ENCODE data around the gene KY. TPM values are rescaled to one million over a fixed set of nuclear protein-coding genes. Genes with fewer than 3 reads are reported as not detected.

The KY gene
- total and polyA plus RNA-seq, 9 donors: 34.2 to 81.8 (median 51.1) TPM

DNA sequence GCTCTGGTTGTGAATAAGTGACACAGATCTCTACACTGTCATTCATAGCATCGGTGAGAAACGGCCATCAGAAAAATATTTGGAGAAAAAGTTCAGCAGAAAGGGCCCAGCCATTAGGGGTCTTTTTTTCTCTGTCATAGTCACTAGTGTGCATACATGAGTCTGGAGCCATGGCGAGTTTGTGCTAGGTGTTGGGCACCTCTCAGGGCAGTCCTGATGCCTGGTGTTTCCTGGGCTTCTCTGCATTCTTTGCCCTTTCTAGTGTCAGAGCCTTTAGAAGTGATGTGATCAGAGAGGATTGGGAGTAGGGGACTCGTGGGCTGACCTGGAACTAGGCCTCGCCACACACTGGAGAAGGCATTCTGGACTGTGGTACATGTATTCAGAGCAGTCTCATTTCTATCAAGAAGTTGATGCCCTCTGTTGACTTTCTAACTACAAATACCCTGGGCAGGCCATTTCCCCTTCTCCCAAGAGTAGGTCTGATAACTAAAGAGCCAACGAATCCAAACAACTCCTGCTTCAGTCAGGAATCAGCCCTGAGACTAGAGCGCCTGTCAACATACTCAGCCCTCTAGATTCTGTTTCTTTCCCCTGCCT lies 1.6 kb downstream of the KY start:
- Histone ChIP-seq H3K27me3 (ENCODE audit: control insufficient read depth, insufficient read depth, low read length) (peaks cover 25% of the 10 kb centered on the region), H3K9me3 (replicated peaks; ENCODE audit: control insufficient read depth, low read depth, low read length) (no peaks in the 10 kb centered on the region), H3K4me3 (ENCODE audit: low read length) (peak overlapping the region; percentile 52), H3K27ac (ENCODE audit: low read length) (peak overlapping the region; percentile 56), H3K4me1 (ENCODE audit: control insufficient read depth, insufficient read depth, low read length) (peaks cover 58% of the 10 kb centered on the region), H3K36me3 (ENCODE audit: control insufficient read depth, insufficient read depth, low read length) (peaks cover 8% of the 10 kb centered on the region)
- WGBS (ENCODE audit: insufficient coverage): 73% methylated on average over 2 of the region's 7 CpGs
- no peak for DNase-seq

DNA sequence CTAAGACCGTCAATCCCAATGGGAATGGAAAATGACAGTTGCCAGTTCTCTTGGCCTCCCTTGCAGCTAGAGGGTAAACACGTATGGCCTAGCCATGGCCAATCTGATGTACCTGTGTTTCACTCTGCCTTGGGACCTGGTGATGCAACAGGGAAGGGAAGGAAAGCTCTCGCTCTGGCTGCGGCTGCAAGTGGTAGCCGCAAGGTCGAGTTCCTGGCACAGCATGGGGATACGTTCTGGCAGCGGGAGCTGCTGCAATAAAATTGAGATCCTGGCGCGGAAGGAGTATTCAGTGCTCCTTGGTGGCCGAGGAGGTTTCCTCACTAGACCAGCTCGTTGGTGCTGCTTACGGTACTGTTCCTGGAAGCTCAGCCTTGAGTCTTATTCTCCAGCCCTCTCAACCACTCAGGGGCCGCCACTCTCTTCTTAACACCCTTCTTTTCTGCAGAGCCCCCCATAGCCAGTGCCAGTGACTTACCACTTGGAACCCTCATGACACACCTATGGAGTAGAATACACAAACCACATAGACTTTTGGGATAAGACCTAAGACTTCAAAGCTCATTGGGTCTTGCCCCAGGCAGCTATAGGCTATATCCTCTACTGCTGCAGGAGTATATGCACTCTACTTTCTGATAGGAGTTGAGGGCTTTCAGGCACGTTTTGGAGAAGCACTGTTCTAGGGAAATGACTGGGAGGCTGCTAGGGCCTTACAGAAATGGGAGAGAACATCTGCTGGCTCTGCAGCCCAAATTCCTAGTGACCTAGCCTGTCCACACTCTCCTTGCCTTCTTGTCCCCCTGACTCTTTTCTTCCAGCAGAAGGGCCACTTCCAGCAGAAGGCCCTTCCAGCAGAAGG lies 2.7 kb downstream of the KY start:
- Histone ChIP-seq H3K4me1 (ENCODE audit: control insufficient read depth, insufficient read depth, low read length) (peaks cover 68% of the 10 kb centered on the region), H3K4me3 (ENCODE audit: low read length) (no peak overlapping the region), H3K27ac (ENCODE audit: low read length) (no peak overlapping the region), H3K27me3 (ENCODE audit: control insufficient read depth, insufficient read depth, low read length) (peaks cover 25% of the 10 kb centered on the region), H3K36me3 (ENCODE audit: control insufficient read depth, insufficient read depth, low read length) (peaks cover 12% of the 10 kb centered on the region), H3K9me3 (replicated peaks; ENCODE audit: control insufficient read depth, low read depth, low read length) (no peaks in the 10 kb centered on the region)
- WGBS (ENCODE audit: insufficient coverage): 81% methylated on average over 15 of the region's 15 CpGs
- DNase-seq: no peak

DNA sequence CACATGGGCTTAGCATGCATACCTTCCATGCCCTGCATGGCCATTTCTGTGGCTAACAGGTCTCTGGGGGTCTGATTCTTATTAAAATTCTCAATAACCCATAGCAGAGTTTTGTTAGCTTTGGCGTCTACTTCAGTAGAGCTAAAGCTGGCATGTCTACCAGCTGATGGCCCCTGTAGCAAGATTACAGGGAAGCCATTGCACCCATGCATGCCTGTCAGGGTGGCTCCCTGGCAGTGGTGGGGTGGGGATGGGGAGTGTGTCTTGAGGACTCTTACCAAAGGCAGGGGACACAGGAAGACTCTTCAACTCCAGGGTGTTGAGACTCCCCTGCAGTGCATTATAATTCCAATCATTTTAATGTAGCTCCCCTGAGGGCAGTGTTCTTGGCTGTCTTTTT lies 4.7 kb downstream of the KY start:
- no peak for DNase-seq
- no CpG with 5 or more reads among the region's 1 CpG for WGBS (ENCODE audit: insufficient coverage)
- Histone ChIP-seq H3K27me3 (ENCODE audit: control insufficient read depth, insufficient read depth, low read length) (peaks cover 16% of the 10 kb centered on the region), H3K9me3 (replicated peaks; ENCODE audit: control insufficient read depth, low read depth, low read length) (no peaks in the 10 kb centered on the region), H3K4me1 (ENCODE audit: control insufficient read depth, insufficient read depth, low read length) (peaks cover 65% of the 10 kb centered on the region), H3K36me3 (ENCODE audit: control insufficient read depth, insufficient read depth, low read length) (peaks cover 15% of the 10 kb centered on the region), H3K4me3 (ENCODE audit: low read length) (no peak overlapping the region), H3K27ac (ENCODE audit: low read length) (no peak overlapping the region)

DNA sequence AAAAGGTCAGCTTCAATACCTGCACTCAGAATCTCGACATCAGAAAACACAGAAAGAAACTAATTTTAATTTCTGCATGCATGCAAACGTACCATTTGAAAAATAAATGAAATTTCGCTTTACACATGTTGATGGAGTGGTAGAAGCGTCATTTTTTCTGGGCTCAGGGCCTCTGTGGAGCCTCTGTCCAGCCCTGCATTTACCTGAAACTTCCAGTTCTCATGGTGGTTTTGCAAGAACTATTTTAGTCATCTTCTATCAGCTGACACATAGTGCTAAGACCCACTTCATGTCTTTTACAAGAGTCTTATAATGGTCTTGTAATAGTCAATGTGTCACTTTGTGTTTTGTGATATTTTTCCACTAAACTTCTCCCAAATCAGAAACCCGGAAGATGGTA lies 5.3 kb downstream of the KY start:
- Histone ChIP-seq H3K4me3 (ENCODE audit: low read length) (no peak overlapping the region), H3K36me3 (ENCODE audit: control insufficient read depth, insufficient read depth, low read length) (peaks cover 15% of the 10 kb centered on the region), H3K4me1 (ENCODE audit: control insufficient read depth, insufficient read depth, low read length) (peaks cover 64% of the 10 kb centered on the region), H3K27ac (ENCODE audit: low read length) (peak overlapping the region; percentile 74), H3K27me3 (ENCODE audit: control insufficient read depth, insufficient read depth, low read length) (peaks cover 11% of the 10 kb centered on the region), H3K9me3 (replicated peaks; ENCODE audit: control insufficient read depth, low read depth, low read length) (no peaks in the 10 kb centered on the region)
- WGBS (ENCODE audit: insufficient coverage): no CpG with 5 or more reads among the region's 5 CpGs
- DNase-seq: no peak

DNA sequence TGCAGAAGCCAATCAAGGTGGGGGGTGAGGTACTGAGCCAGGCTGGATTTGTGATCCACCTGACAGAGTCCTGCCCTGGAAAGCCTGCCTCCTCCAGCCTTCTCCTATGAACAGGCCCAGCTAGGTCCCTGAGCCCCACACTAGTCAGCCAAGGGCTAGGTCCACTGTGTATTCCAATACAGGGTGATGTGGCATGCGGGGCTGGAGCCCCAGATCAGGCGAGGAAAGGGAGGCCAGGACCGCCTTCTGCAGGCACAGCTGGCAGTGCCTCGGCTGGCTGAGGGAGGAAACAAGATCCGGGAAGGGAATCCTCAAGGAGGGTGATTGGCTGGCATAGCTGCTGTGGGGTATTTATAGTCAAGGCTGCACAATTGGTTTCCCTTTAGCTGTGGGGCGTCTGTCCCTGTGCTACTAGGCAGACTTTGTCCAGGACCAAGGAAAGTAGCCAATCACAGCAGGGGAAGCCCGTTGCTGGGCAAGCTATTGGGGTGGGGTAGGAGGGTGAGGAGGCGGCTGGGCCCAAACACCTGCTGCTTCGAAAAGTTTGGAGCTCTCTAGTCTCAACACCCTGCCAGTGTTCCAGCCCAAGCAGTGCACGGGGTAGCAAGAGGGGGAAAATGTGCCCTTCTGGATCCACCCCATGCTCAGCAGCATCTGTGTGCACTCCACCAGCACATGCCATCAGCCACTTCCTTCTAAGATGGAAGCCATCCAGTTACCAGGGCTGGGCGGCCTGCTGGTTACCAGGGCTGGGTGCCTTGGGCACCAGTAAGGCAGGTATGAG lies 5.9 kb downstream of the KY start:
- Histone ChIP-seq H3K4me1 (ENCODE audit: control insufficient read depth, insufficient read depth, low read length) (peaks cover 60% of the 10 kb centered on the region), H3K4me3 (ENCODE audit: low read length) (no peak overlapping the region), H3K36me3 (ENCODE audit: control insufficient read depth, insufficient read depth, low read length) (peaks cover 15% of the 10 kb centered on the region), H3K9me3 (replicated peaks; ENCODE audit: control insufficient read depth, low read depth, low read length) (no peaks in the 10 kb centered on the region), H3K27ac (ENCODE audit: low read length) (peak overlapping the region; percentile 86), H3K27me3 (ENCODE audit: control insufficient read depth, insufficient read depth, low read length) (peaks cover 7% of the 10 kb centered on the region)
- DNase-seq: peak; percentile 92
- WGBS (ENCODE audit: insufficient coverage): 39% methylated on average over 8 of the region's 11 CpGs

DNA sequence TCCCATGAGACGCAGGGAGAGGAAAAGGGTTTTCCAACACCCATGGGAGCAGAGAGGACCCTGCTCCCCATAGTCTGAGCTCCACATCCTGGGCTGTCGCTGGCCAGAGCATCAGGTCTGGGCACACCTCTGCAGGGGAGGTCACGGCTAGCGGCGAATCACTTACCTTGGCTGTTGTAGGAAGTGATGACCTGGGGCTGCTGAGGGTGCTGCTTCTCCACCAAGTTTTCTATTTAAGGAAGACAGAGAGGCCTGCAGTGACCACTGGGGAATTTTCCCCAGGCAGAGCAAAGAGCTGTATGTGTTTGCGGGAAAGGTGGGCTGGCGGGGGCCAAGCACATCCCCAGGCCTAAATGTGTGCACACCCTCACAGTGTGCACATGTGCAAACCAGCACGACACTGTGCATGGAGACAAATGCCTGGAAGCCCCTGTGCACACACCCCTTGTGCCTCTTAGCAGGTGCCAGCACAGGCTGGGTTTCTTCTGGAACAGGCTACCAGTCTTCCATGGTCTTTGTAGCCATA lies 7.6 kb downstream of the KY start:
- H3K4me1 ChIP-seq (ENCODE audit: control insufficient read depth, insufficient read depth, low read length): peaks cover 57% of the 10 kb centered on the region
- H3K4me3 ChIP-seq (ENCODE audit: low read length): no peak overlapping the region
- H3K36me3 ChIP-seq (ENCODE audit: control insufficient read depth, insufficient read depth, low read length): peaks cover 14% of the 10 kb centered on the region
- no peaks in the 10 kb centered on the region for H3K27me3 ChIP-seq (ENCODE audit: control insufficient read depth, insufficient read depth, low read length)
- H3K27ac ChIP-seq (ENCODE audit: low read length): no peak overlapping the region
- WGBS (ENCODE audit: insufficient coverage): 100% methylated on average over 2 of the region's 8 CpGs
- no peak for DNase-seq
- no peaks in the 10 kb centered on the region for H3K9me3 ChIP-seq (replicated peaks; ENCODE audit: control insufficient read depth, low read depth, low read length)

DNA sequence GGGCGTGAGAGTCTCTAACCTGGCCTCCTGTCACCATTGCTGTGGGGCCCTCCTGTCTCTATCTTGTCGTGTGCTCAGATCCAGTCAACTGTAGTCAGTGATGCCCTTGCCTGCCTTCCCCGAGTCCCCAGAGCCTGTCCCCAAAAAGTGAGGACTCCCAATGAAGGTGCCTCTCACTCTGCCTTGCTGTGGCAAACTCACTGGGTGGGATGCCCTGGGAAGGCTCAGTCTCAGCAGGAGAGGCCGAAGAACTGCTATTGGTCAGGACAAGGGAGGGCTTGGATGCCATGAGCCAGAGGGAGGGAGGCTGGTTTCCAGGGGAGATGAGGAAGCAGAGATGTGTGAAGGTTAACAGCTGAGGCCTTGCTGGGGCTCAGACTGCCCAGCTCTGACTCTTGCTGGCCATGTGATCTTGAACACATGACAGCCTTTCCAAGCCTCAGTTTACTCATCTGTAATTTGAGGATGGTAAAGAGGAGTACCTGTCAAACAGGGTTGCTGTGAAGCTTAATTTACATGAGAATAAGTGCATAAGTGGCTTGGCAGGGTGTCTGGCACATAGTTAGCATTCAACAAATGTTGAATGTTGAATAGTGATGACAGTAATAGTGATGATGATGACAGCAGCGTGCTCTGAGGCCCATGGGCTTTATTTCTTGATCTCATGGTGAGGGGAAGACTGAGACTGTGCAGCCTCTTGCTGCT lies 8.2 kb downstream of the KY start:
- WGBS (ENCODE audit: insufficient coverage): 85% methylated on average over 5 of the region's 5 CpGs
- peaks cover 14% of the 10 kb centered on the region for H3K36me3 ChIP-seq (ENCODE audit: control insufficient read depth, insufficient read depth, low read length)
- peaks cover 56% of the 10 kb centered on the region for H3K4me1 ChIP-seq (ENCODE audit: control insufficient read depth, insufficient read depth, low read length)
- no peak overlapping the region for H3K27ac ChIP-seq (ENCODE audit: low read length)
- no peaks in the 10 kb centered on the region for H3K27me3 ChIP-seq (ENCODE audit: control insufficient read depth, insufficient read depth, low read length)
- DNase-seq: no peak
- H3K4me3 ChIP-seq (ENCODE audit: low read length): no peak overlapping the region
- H3K9me3 ChIP-seq (replicated peaks; ENCODE audit: control insufficient read depth, low read depth, low read length): no peaks in the 10 kb centered on the region

DNA sequence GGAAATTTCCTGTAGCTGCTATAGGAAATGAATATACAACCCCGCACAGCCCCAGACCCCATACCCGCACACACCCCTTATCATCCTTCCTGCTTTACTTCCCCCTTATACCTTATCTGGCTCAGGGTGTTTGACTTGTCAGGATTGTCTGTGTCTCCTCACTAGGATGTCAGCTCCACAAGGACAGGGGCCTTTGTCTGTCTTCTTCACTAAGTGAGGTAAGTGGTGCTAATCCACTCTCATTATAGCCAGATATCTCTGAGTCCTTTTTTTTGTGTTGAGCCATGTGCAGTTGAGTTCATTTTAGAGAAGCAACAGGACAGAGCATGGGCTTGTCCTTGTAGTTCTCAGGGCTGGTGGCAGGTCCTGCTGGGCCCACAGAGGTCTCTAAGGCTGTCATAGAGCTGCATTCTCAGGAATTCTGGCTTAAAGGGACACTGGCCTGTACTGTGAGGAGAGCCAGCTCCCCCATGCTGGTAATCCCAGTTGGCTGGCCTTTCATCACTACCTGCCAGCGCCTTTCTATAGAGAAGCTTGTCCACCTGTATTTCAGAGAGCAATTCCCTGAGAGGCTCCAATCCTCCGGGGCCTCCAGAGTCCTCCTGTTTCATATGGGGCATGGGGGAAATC lies 9.0 kb downstream of the KY start:
- peaks cover 52% of the 10 kb centered on the region for H3K4me1 ChIP-seq (ENCODE audit: control insufficient read depth, insufficient read depth, low read length)
- 50% methylated on average over 1 of the region's 4 CpGs for whole genome bisulfite sequencing (ENCODE audit: insufficient coverage)
- no peaks in the 10 kb centered on the region for H3K9me3 ChIP-seq (replicated peaks; ENCODE audit: control insufficient read depth, low read depth, low read length)
- H3K36me3 ChIP-seq (ENCODE audit: control insufficient read depth, insufficient read depth, low read length): peaks cover 12% of the 10 kb centered on the region
- H3K27ac ChIP-seq (ENCODE audit: low read length): no peak overlapping the region
- no peak for DNase-seq
- H3K27me3 ChIP-seq (ENCODE audit: control insufficient read depth, insufficient read depth, low read length): no peaks in the 10 kb centered on the region
- no peak overlapping the region for H3K4me3 ChIP-seq (ENCODE audit: low read length)

DNA sequence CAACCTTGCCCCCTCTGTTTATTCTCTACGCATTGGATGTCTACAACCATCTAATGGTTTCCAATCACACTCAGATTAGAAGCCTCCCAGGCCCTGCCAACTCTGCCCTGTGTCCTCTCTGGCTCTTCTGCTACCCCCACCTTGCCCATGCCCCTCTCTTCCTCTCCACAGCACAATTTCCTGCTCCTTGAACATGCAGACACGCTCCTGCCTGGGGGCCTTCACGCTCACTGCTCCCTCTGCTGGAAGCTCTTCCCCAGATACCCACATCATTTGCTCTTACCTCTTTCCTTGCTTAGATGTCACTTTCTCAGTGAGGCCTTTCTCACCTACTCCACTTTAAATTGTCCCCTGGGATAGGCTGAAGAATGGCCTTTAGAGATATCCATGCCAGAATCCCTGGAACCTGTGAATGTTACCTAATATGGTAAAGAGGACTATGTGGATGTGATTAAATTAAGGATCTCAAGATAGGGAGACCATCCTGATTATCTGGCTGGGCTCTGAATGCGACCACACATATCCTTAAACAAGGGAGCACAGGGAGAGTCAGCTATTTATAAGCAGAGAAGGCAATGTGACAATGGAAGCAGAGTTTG lies 9.9 kb downstream of the KY start:
- Histone ChIP-seq H3K27me3 (ENCODE audit: control insufficient read depth, insufficient read depth, low read length) (no peaks in the 10 kb centered on the region), H3K9me3 (replicated peaks; ENCODE audit: control insufficient read depth, low read depth, low read length) (no peaks in the 10 kb centered on the region), H3K36me3 (ENCODE audit: control insufficient read depth, insufficient read depth, low read length) (peaks cover 10% of the 10 kb centered on the region), H3K4me1 (ENCODE audit: control insufficient read depth, insufficient read depth, low read length) (peaks cover 46% of the 10 kb centered on the region), H3K27ac (ENCODE audit: low read length) (no peak overlapping the region), H3K4me3 (ENCODE audit: low read length) (no peak overlapping the region)
- WGBS (ENCODE audit: insufficient coverage): 45% methylated on average over 3 of the region's 4 CpGs
- DNase-seq: no peak
